NB4 (cell line): ENCODE measurements around the gene CAPSL.

Source experiments
- DNase-seq: peaks from one replicate; pipeline ENCODE4 v3.0.0; 2010; ENCODE audit warnings: low read depth
- H3K4me3 ChIP-seq: one replicate; pipeline ENCODE4 v1.5.1; 2011; ENCODE audit warnings: mild to moderate bottlenecking, low read depth, low read length, moderate library complexity
- MYC ChIP-seq: IDR thresholded peaks from 2 replicates; pipeline ENCODE4 v1.6.1; 2011; ENCODE audit warnings: low read depth, low read length
- POLR2A ChIP-seq: IDR thresholded peaks from 2 replicates; pipeline ENCODE4 v1.6.1; 2011; ENCODE audit warnings: mild to moderate bottlenecking; ENCODE audit not compliant: insufficient read length; ENCODE audit errors: extremely low read depth
- TF ChIP-seq, protein P1 (sequence below): IDR thresholded peaks from one replicate; pipeline ENCODE4 v1.5.1; 2012; ENCODE audit warnings: low read depth, low read length
- TF ChIP-seq, protein P2 (sequence below): IDR thresholded peaks from 2 replicates; pipeline ENCODE4 v1.6.1; 2011; ENCODE audit warnings: low read depth, low read length

Gene CAPSL

DNA sequence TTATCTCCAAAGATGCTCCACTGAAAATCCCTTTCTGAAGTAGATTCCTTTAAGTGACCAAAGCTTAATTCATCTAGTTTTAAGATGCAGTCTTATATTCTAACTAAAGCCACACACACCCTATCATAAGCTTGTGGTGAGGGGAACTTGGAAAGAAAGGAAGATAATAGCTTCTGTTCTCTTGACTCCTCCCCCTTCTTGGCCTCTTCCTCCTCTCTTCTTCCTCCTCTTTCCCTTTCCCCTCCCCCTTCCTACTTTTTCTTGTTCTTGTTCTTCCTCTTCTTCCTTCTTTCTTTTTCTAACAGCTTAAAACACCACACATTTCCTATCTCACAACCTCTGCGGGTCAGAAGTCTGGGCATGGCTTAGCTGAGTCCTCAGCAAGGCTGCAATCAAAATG is 58.3 kb downstream of the CAPSL start:
- no peak overlapping the region for H3K4me3 ChIP-seq
- no peak for DNase-seq
- TF ChIP-seq, protein P1, sequence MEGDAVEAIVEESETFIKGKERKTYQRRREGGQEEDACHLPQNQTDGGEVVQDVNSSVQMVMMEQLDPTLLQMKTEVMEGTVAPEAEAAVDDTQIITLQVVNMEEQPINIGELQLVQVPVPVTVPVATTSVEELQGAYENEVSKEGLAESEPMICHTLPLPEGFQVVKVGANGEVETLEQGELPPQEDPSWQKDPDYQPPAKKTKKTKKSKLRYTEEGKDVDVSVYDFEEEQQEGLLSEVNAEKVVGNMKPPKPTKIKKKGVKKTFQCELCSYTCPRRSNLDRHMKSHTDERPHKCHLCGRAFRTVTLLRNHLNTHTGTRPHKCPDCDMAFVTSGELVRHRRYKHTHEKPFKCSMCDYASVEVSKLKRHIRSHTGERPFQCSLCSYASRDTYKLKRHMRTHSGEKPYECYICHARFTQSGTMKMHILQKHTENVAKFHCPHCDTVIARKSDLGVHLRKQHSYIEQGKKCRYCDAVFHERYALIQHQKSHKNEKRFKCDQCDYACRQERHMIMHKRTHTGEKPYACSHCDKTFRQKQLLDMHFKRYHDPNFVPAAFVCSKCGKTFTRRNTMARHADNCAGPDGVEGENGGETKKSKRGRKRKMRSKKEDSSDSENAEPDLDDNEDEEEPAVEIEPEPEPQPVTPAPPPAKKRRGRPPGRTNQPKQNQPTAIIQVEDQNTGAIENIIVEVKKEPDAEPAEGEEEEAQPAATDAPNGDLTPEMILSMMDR: no peak

DNA sequence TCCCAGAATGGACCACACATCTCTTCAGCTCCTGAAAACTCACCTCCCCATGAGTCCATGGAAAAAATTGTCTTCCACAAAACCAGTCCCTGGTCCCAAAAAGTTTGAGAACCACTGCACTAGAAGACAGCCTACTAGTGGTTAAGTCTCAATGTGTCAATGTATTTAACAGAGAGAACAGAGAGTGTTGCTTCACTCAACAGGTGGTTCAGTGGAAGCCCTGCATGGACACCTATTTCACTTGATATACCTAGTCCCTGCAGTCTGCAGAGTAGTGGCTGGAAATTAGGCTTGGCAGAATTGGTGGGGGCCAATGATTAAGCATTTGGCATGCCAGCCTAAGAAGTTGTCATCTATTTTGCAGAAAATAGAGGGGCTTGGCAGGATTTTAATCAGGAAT is 58.8 kb downstream of the CAPSL start:
- H3K4me3 ChIP-seq: no peak overlapping the region
- DNase-seq: no peak
- TF ChIP-seq, protein P1: no peak
- TF ChIP-seq, protein P2, sequence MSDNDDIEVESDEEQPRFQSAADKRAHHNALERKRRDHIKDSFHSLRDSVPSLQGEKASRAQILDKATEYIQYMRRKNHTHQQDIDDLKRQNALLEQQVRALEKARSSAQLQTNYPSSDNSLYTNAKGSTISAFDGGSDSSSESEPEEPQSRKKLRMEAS: no peak
- no peak for TF ChIP-seq POLR2A
- TF ChIP-seq MYC: no peak

DNA sequence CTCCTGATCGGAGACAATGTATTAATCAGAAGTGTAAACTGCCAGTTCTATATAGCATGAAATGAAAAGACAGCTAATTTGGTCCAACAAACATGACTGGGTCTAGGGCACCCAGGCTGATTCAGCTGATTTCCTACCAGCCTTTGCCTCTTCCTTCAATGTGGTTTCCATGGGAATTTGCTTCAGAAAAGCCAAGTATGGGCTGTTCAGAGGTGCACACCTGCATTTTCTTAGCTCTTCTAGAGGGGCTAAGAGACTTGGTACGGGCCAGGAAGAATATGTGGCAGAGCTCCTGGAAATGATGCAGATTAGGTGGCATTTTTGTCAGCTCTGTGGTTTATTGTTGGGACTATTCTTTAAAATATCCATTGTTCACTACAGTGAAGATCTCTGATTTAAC is 59.3 kb downstream of the CAPSL start:
- DNase-seq: no peak
- TF ChIP-seq MYC: no peak
- TF ChIP-seq, protein P1: no peak
- TF ChIP-seq POLR2A: no peak
- TF ChIP-seq, protein P2: no peak

DNA sequence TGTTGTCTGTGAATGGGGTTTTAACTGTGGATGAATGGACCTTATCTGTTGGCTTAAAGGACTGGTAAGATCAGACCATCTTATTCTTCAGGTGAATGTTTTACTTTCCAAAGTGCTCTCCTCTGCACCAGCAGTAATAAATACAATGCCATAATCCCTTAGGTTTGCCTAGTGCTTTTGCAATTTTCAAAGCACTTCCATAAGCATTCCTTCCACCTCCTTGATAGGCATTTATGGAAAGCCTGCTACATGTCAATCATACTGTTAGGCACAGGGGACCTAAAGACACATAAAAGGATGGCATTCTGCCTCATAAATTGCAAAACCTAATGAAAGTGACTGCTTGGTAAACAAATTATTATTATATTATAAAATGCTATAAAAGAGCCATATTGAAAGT is 60.3 kb downstream of the CAPSL start:
- TF ChIP-seq, protein P2: no peak
- TF ChIP-seq POLR2A (no peak), MYC (no peak)
- TF ChIP-seq, protein P1: no peak
- H3K4me3 ChIP-seq: no peak overlapping the region
- no peak for DNase-seq

More for the DNA sequence above, 59.3 kb downstream of the CAPSL start:
- H3K4me3 ChIP-seq: no peak overlapping the region

DNA sequence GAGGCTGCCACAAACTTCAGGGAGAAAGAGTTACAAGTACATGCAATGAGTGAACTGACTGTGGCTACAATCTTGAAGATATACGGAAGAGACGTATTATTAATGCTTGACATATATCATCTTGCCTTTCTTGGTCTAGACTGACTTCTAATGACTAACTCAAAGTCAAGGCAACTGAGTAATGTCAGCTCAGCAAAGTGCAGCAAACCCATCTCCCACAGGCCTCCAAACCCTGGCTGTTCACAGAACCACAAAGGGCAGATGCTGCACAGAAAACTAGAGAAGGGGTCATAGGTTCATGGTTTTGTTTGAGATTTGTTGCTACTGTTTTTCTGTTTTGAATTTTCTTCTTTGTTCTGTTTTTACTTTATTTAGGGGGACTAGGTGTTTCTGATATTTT is 60.8 kb downstream of the CAPSL start:
- H3K4me3 ChIP-seq: no peak overlapping the region
- TF ChIP-seq, protein P1: no peak
- TF ChIP-seq POLR2A (no peak), MYC (no peak)
- TF ChIP-seq, protein P2: no peak
- no peak for DNase-seq

DNA sequence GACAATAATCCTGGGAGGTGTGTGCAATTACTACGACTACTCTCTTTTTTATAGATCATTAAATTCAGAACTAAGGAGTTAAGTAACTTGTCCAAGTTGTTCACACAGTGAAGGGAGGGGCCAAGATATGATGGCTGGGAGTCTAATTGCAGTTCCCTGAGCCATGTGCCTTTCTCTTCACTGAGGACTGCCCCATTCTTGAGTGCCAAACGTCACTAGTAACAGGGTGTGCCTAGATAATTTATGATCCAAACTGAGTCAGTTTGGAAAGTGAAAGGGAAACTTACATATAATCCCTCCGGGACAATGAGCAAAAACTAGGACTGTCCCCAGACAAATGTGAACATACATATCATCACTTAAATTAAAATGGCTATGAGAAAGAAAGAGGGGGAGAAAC is 61.5 kb downstream of the CAPSL start:
- no peak for DNase-seq
- no peak overlapping the region for H3K4me3 ChIP-seq
- TF ChIP-seq MYC (no peak), POLR2A (no peak)
- TF ChIP-seq, protein P2: no peak
- TF ChIP-seq, protein P1: no peak
